ENCODE data around the gene FADS3.

FADS3 gene, protein sequence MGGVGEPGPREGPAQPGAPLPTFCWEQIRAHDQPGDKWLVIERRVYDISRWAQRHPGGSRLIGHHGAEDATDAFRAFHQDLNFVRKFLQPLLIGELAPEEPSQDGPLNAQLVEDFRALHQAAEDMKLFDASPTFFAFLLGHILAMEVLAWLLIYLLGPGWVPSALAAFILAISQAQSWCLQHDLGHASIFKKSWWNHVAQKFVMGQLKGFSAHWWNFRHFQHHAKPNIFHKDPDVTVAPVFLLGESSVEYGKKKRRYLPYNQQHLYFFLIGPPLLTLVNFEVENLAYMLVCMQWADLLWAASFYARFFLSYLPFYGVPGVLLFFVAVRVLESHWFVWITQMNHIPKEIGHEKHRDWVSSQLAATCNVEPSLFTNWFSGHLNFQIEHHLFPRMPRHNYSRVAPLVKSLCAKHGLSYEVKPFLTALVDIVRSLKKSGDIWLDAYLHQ

DNA sequence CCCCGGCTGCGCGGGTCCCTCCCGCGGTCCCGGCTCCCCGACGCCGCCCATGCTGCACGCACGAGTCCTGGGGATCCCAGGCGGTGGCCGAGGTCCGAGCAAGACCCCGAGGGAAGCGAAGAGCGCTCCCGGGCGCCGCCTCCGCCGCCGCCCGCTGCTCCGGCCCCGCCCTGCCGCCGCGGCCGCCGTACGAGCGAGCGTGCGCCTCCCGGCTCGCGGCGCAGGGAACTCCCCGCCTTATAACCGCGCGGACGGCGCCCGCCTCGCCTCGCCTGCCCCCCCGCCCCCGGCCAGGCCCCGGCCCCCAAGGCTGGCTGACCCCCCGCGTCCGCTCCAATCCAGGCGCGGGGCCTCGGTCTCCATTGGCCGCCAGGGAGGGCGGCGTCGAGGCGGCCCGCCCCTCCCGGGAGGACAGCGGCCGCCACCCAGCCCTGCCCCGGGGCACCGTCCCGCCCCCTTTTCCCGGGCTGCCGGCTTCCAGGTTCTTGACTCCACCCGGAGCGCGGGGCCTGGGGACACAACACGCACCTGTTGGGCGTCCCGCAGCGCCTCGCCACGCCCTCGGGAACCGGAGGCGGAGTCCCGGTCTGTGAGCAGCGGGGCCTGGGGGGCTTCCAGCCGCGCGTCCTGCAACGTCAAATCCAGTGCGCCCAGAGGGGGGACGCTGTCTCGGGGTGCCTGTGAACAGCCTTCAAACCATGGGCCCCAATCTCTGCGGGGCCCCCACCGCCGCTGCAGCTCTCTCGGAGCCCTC, at the start of gene FADS3:
Gene FADS3, minus strand, starts transcription at position 215 of the 754 bp plus-strand sequence. Its CDS starts 164 bp downstream, at position 51.
- peak; percentile 82 for DNase-seq (ENCODE audit: low spot score)

DNA sequence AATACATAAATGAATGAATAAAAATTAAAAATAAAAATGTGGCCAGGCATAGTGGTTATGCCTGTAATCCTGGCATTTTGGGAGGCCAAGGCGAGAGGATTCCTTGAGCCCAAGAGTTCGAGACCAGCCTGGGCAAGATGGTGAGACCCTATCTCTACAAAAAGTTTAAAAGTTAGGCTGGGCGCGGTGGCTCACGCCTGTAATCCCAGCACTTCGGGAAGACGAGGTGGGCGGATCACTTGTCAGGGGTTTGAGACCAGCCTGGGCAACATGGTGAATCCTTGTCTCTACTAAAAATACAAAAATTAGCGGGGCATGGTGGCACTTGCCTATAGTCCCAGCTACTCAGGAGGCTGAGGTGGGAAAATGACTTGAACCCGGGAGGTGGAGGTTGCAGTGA, 49.1 kb upstream of the FADS3 start:
- DNase-seq (ENCODE audit: low spot score) = no peak

DNA sequence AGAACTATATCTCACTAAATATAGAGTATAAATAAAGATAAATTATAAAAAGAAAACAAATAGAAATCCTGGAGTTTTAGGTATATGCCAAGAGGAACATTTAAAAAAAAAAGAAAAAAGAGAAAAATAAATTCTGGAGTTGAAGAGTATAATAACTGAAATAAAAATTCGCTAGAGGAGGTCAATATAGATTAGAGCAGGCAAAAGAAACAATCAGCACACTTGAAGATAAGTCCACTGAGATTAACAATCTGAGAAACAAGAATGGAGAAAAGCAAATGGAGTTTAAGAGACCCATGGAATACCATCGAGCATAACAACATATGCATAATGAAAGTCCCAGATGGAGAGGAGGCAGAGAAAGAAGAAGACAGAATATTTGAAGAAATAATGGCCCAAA, 44.5 kb upstream of the FADS3 start:
- DNase-seq (ENCODE audit: low spot score) = no peak

DNA sequence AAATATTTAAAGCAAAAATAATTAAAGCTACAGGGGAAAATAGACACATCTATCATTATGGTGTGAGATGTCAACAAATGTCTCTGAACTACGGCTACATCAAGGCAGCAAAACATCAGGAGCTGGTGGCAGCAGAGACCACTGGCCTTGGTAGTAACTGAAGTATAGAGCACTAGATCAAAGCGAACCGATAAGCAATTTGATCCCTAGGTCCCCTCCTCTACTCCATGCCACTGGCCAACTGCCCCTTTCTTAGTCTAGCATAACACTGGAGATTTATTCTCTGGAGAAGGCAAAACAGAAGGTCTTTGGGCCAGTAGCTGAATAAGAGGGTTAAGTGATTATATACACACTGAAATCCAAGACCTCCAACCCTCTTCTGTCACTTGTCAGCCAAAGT, 39.6 kb upstream of the FADS3 start:
- no peak for DNase-seq (ENCODE audit: low spot score)

DNA sequence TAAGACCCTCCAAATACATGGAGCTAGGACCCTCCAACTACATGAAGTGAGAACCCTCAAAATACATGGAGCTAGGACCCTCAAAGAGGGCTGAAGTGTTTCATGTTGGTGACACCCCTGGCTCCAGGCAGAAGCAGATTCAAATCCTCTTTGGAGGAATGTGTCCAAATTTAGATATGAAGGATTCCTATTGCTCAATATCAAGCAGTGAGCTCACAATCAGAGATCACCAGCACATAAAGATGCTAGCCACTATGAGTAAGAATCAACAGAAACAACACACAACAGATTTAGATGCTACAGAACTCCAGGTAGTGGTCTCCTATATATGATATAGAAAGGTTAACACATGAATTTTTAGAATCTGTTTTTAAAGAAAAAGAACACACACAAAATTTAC, 37.3 kb upstream of the FADS3 start:
- no peak for DNase-seq (ENCODE audit: low spot score)

DNA sequence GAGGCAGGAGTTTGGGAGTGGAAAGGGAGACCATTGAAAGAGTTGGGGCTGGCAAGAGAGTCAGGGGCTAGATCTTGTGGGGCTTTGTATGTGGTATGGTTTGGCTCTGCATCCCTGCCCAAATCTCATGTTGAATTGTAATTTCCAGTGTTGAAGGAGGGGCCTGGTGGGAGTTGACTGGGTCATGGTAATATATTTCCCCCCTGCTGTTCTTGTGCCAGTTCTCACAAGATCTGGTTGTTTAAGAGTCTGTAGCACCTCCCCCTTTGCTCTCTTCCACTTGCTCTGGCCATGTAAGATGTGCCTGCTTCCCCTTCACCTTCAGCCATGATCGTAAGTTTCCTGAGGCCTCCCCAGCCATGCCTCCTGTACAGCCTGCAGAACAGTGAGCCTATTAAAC, 36.2 kb upstream of the FADS3 start:
- no peak for DNase-seq (ENCODE audit: low spot score)

DNA sequence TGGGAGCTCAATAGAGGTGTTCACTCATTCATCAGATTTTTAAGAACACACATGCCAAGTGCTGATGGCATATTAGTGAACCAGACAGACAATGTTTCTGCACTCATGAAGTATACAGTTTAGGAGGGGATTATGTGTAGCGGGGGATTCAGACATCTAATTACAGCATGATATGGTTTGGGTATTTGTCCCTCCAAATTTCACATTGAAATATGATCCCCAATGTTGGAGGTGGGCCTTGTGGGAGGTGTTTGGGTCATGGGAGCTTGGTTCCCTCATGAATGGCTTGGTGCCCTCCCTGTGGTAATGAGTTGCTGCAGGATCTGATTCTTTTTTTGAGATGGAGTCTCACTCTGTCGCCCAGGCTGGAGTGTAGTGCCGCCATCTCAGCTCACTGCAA, 34.9 kb upstream of the FADS3 start:
- no peak for DNase-seq (ENCODE audit: low spot score)

DNA sequence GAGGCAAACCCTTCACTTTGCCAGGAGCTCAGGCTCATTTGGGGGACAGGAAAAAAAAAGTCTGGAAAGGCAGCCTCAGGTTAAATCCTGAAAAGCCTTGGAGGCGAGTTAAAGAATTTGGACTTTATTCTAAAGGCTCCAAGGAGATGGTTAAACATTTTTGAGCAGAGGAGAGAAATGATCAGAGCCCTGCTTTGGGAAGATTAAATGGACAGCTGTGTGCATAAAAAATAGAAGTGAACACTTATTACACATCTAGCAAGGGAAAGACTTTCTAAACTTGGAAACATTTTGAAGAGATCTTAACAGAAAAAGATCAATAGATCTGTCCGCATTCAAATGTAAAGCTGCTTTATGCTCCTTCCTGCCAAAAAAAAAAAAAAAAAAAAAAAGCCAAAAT, 34.4 kb upstream of the FADS3 start:
- DNase-seq (ENCODE audit: low spot score) = no peak

DNA sequence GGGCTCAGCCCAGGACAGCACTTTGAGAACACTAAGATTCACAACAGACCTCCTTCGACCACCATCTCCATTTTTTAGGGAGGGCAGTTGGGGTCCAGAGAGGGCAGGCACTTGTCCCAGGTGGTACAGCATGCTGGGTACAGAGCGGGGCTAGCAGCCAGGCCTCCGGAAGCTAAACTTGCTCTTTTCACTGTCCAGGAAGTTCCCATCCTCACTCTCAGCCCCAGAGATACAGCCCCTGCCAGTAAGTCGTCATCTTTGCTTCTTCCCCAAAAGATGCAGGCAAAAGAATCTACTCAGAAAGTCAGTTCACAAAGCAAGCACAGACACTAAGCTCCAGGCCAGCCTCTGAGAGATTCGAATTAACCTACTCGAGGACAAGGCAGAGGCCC, 32.7 kb upstream of the FADS3 start:
- DNase-seq (ENCODE audit: low spot score) = no peak

DNA sequence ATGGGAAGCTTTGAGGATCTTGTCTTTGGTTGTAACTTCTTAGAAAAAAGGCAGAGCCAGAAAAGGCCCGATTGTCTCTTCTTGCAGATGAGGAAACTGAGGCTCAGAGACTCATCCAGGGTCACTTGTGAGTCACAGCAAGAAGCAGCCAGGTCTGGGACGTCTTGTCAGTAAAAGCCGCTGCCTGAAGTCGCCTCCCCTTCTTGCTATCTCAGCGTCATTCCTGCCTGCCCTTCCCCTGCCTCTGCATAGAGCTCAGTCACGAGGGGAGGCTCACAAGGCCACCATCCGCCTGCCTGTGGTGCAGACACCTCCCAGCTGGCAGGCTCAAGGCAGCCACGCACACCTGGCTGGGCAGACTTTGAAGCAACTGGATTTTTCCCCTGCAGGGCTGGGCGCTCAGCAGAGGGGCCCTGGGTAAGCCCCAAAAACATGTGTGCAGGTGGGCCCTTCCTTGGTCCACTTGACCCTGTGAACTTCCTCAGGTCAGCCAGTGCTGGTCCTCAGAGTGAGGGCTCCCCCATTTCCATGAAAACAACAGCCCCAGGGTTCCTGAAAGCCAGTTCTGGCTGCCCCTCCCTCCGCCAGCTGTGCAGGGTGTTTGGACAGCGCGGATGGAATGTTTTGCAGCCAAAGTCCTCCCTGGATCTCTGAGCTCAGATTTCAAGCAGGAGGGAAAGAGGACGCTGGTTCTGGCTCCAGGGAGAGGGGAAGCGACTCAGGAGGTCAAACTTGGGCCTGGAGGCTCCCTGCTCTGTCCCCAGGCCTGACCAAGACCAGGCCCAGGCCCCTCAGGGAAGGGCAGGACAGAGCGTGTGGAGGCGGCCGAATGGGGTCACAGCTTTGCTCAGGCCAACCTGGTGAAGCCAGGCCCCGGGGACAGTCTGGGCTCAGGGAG, 32.1 kb upstream of the FADS3 start:
- peak; percentile 59 for DNase-seq (ENCODE audit: low spot score)

DNA sequence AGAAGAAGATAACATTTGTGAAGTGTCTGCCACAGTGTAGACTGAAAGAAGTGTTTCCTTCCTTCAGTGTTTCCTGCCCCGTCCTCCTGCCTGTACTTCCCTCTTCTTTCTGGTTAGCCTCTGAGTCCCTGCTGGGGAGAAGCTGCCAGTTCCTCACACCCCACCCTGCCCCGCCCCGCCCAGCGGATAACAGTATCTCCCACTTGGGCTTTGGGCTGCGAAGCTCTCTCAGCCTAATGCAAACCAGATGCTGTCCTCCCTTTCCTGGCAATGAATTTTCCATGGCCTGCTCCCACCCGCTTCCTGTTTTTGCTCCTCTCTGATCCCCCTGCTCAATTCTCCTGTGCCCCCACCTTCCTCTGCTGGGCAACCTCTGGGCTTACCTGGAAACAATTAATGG, 31.2 kb upstream of the FADS3 start:
- no peak for DNase-seq (ENCODE audit: low spot score)

DNA sequence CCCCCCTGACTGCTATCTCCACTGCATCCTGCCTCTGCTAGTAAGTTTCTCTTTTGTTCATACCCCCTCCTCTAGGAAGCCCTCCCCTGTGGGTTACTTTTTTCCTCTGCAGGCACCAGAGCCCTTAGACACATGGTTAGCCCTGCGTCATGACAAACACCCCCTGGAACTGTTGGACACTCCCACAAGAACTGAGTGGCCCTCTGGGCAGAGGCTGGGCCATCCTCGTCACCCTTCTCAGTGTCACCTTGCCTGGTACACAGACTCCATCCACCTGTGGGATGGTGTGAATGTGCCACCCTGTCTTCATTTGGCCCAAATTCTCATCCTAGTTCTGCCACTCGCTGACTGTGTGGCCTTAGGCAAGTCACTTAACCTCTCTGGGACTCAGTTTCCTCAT, 30.1 kb upstream of the FADS3 start:
- DNase-seq (ENCODE audit: low spot score) = no peak

DNA sequence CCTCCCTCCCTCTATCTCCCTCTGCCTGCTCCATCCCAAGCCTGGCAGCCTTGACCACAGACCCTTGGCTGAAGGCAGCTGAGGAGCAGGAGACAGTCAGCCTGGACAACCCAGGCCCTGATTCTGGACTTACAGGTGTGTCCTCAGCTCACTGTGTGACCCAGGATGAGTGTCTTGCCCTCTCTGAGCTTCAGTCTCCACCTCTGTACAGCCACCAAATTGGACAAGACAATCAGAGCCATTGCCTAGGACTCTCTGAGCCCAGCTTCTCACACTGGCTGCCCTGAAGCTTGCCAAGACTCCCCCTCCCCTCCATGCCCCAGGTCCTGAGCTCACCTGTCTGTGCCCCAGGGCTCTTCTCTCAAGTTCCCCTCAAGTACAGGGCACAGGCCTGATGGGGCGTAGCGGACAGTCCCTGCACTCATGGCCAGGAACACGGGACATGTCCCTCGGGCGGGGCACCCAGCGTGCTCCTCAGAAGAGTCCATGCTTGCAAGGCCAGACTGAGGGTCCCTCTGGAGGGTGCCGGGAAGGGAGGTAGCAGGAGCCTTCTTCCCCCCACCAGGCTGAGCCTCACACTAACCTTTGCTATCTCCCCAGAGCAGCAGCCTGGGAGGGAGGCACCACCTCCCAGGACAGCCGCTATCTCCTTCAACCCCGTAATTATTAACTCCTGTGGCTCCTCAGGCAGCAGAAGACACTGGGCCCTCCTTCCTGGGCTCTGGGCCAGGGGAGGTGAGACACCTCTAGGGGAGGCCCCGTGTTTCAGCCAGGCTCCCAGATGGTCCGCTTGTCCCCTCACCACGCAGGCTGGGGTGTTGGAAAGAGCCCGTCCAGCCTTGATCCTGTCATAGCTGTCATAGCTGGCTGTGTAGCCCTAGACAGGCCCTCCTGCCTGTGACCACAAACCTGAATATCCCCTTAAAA, 28.6 kb upstream of the FADS3 start:
- DNase-seq (ENCODE audit: low spot score) = no peak

DNA sequence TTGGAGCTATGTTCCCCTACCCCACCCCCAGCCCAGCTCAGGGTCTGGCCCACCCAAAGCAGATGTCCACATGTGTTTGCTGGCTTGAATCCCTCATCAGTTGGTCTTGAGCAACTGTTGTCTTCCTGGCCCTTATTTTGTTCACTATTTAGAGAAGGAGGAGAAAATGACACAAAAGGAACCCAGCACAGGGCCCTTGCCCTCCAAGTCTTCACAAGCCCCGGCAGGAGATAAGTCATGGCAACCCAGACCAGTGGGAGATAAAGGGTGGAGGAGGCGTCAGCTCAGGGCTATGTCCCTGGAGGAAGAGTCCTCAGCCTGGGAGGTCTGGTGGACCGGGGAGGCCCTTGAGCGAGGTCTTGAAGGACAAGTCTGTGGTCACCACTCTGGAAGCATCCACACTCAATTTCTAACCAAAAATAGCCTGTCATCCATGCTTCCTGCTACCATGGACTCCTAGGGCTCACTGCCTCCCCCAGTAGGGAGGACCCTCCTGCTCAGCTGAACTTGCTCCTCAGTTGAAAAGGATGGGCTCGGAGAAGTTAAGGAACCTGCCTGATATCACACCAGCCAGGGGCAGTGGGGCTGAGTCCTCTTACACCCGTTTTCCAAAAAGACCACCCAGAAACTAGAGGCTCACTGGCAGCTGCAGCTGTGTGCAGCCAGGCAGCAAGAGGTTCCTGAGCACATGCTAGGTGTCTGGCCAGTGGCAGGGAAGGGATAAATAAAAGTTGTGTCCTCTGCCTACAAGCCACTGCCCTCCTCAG, 27.8 kb upstream of the FADS3 start:
- no peak for DNase-seq (ENCODE audit: low spot score)

DNA sequence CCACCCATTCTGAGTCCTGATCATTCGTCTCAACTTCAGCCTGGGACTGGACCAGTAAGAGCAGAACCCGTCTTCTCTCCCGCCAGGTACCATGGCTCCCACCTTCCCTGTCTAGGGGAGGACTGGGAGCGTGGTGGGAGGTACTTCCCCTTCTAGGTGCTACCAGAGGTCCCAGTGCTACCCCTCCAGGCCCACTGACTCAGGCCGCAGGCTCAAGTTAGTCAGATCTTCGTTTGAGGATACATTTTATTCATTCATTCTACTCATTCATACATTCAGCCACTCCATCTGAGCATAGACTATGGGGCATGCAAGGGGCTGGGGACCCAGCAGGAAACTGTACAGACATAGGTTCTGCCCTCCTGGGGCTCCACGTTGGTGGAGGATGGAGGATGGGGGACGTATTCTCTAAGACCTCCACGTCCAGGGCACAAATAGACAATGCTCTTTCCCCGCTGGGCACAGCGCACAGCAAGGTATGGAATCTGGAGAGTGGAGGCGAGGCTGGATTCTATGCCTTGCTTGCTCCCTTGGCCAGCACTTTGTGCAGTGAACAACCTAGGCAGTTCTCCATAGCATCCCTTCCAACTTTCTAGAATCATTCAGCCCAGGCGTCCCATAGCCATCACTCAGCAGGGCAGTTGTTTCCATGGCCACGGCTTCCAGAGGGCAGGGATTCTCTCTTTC, 27.0 kb upstream of the FADS3 start:
- no peak for DNase-seq (ENCODE audit: low spot score)

DNA sequence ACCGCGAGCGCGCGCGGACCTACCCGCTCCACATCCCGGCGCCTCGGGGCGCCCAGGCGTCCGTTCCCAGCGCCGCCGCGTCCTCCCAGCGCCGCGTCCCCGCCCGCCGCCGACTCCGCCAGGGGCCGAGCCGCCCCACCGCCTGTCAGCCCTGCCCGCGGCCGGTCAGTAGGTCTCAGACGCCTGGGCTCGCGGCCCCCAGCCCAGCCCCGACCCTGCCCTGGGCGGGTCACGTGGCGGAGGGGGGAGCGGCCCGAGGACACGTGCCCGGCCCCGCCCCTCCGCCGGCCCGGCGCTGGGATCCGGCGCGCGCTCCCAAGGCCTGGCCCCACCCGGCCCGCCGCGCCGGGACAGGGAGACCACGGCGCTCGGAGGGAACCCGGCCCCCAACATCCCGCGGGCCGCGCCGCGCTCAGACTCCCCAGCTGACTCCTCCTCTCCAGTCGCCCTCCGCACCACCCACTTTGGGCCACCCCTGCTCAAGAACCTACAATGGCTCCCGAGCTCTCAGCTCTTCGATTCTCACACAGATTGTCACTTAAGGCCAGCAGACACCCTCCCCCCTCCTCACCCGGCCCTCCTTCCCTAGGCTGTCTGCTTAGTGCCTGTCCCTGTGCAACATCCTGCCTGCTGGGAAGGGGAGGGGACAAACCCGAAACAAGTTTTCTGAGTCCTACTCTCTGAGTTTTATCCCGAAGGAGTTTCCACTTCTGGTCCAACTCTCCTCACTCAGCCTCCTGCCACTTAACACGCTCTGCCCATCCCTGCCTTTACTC, 26.2 kb upstream of the FADS3 start, which contains the start of gene RAB3IL1:
Gene RAB3IL1, minus strand, starts transcription at position 233 of the 776 bp plus-strand sequence. Its CDS starts 199 bp downstream, at position 34.
- peak; percentile 23 for DNase-seq (ENCODE audit: low spot score)

DNA sequence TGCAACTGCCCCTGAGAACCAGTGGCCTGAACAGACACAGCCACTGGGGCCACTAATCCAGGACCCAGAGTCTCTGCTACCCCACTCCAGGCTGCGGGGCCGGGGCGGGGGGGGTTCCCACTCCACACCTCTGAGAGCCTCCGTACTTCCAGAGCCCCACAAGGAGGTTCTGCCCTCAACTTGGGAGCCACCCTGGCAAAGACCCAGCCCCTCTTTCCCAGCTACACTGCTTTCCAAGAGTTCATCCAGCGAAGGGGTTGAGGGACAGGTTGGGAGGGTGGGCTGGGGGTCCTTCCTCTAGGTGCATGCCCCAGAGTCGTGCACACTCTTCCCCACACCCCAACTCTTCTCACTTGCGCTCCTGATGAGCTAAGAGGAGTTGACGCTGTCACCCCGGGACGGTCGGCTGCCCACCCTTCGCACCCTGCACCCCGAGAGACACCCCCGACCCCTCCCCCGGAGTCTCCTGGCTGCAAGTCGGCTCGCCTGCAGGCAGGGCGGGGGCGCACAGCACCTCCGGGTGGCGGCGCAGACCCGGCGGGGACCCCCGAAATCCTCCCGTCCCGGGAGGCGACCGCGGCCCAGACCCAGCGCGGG, 25.5 kb upstream of the FADS3 start:
- no peak for DNase-seq (ENCODE audit: low spot score)

DNA sequence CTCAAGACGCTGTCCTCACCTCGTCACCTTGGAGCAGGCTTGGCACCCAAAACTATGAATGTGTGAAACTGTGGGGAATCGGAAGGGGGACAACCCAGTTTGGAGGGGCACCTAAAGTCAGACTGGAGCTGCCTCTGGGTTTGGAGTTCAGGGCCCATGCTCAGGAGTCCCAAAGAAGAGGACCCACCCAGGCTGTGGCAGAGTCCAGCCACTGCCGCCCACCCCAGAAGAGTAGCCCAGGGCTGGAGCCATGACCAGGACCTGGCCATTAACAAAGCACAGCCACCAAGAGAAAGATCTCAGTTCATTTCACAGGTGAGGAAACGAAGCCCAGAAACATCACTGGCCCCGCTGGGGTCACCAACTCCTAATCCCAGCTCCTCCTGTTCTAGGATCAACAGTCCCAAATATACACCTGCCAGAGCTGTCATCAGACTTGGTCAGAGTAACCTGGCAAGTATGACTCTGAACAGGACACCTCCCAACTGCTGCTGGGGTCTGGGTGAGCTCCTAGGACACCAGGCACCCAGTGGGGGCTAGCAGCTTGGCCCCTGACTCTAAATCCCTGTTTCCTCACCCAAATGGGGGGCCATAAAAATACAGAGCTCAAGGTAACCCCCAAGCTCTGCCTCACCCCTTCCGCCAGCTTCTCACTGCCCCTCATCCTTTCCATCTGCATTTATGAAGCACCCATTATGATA, 23.3 kb upstream of the FADS3 start:
- DNase-seq (ENCODE audit: low spot score) = no peak

All from SW480 (cell line).